Activated B cell treated with CpG ODN at 0.5 μM for 24 hours (primary cell): ENCODE results near the gene SLC1A5. TPM values are rescaled to one million over a fixed set of nuclear protein-coding genes. Genes with fewer than 3 reads are reported as not detected.

Experiments
- ATAC-seq: fragments of 200-7000 bp; cut with Tn5 transposase; one replicate; pipeline ENCODE4 v1.10.0; 2021; ENCODE audit warnings: low read depth, mild to moderate bottlenecking, moderate library complexity
- CTCF ChIA-PET: fragments of 350-600 bp; sonication (Branson Sonifier 250); formaldehyde crosslinking; loops from one replicate; lab custom pipeline; 2021; ENCODE audit warnings: antibody characterized with exemption; lab: Charles Lee
- POLR2A ChIA-PET: fragments of 350-600 bp; sonication (Branson Sonifier 250); formaldehyde crosslinking; loops from one replicate; lab custom pipeline; 2021; ENCODE audit warnings: antibody characterized with exemption; lab: Charles Lee
- DNase-seq: peaks from one replicate; pipeline ENCODE4 v3.0.0; 2022
- H3K27ac Mint-ChIP-seq: one replicate; pipeline ENCODE4 v1.8.0; 2020; ENCODE audit warnings: mixed read lengths
- H3K27me3 Mint-ChIP-seq: one replicate; pipeline ENCODE4 v1.8.0; 2021; ENCODE audit warnings: mixed read lengths
- H3K36me3 Mint-ChIP-seq: one replicate; pipeline ENCODE4 v1.8.0; 2021; ENCODE audit warnings: low read depth, mixed read lengths
- H3K4me1 Mint-ChIP-seq: one replicate; pipeline ENCODE4 v1.8.0; 2021; ENCODE audit warnings: mixed read lengths
- H3K4me3 Mint-ChIP-seq: one replicate; pipeline ENCODE4 v1.8.0; 2020; ENCODE audit warnings: mild to moderate bottlenecking, mixed read lengths
- H3K9me3 Mint-ChIP-seq: one replicate; pipeline ENCODE4 v1.8.0; 2020; ENCODE audit warnings: mixed read lengths
- intact Hi-C: fragments of 100-400 bp; cut with micrococcal nuclease; formaldehyde crosslinking; loops from one replicate; pipeline ENCODE4 v1.15.1; 2024
- total RNA-seq: library from RNA; stranded (reverse); gene quantifications from 2 replicates; pipeline ENCODE4 v1.2.3, GENCODE V29; 2022
- TF ChIP-seq, protein P1 (sequence below): fragments of 200-600 bp; IDR thresholded peaks from one replicate; pipeline ENCODE4 v1.8.0; 2022; ENCODE audit warnings: antibody characterized with exemption, mild to moderate bottlenecking

Gene SLC1A5
- total RNA-seq, 1 donor from 2014 or later, result 77.9 TPM

DNA sequence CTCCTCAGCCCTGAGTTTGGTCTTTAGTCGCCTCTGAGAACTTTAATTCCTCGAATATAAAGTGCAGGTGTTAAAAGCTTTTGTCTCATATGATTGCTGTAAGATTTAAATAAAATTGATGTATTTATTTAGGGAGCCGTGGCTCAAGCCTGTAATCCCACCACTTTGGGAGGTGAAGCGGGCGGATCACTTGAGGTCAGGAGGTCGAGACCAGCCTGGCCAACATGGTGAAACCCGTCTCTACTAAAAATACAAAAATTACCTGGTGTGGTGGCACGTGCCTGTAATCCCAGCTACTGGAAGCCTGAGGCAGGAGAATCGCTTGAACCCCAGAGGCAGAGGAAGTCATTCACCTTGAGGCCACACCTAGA is 559 bp upstream of the SLC1A5 start:
- no peaks in the 10 kb centered on the region for H3K9me3 Mint-ChIP-seq
- POLR2A ChIA-PET, result interaction anchor here (0.5 to 5.8 kb wide), 29 partner anchors 9 to 468 kb away, joined by 3 to 242 read pairs (median 5); partner anchors contain the start of genes AP2S1, ARHGAP35, CALM3 and DACT3
- H3K4me1 Mint-ChIP-seq, result peaks cover 42% of the 10 kb centered on the region
- TF ChIP-seq, protein P1, sequence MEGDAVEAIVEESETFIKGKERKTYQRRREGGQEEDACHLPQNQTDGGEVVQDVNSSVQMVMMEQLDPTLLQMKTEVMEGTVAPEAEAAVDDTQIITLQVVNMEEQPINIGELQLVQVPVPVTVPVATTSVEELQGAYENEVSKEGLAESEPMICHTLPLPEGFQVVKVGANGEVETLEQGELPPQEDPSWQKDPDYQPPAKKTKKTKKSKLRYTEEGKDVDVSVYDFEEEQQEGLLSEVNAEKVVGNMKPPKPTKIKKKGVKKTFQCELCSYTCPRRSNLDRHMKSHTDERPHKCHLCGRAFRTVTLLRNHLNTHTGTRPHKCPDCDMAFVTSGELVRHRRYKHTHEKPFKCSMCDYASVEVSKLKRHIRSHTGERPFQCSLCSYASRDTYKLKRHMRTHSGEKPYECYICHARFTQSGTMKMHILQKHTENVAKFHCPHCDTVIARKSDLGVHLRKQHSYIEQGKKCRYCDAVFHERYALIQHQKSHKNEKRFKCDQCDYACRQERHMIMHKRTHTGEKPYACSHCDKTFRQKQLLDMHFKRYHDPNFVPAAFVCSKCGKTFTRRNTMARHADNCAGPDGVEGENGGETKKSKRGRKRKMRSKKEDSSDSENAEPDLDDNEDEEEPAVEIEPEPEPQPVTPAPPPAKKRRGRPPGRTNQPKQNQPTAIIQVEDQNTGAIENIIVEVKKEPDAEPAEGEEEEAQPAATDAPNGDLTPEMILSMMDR, result no peak
- ATAC-seq, result no peak
- H3K27ac Mint-ChIP-seq, result peak overlapping the region; percentile 95
- CTCF ChIA-PET, result interaction anchor here (0.8 kb wide), 1 partner anchor 84 kb away, joined by 3 read pairs; no protein-coding TSS in a partner anchor
- DNase-seq, result no peak
- peak overlapping the region; percentile 95 for H3K4me3 Mint-ChIP-seq
- intact Hi-C loops, result loop anchor here (1.0 to 10.0 kb wide), 5 partner anchors 32 to 436 kb away; partner anchors contain the start of genes AP2S1, FKRP, STRN4 and ZC3H4
- H3K36me3 Mint-ChIP-seq, result peaks cover 21% of the 10 kb centered on the region
- H3K27me3 Mint-ChIP-seq, result no peaks in the 10 kb centered on the region

DNA sequence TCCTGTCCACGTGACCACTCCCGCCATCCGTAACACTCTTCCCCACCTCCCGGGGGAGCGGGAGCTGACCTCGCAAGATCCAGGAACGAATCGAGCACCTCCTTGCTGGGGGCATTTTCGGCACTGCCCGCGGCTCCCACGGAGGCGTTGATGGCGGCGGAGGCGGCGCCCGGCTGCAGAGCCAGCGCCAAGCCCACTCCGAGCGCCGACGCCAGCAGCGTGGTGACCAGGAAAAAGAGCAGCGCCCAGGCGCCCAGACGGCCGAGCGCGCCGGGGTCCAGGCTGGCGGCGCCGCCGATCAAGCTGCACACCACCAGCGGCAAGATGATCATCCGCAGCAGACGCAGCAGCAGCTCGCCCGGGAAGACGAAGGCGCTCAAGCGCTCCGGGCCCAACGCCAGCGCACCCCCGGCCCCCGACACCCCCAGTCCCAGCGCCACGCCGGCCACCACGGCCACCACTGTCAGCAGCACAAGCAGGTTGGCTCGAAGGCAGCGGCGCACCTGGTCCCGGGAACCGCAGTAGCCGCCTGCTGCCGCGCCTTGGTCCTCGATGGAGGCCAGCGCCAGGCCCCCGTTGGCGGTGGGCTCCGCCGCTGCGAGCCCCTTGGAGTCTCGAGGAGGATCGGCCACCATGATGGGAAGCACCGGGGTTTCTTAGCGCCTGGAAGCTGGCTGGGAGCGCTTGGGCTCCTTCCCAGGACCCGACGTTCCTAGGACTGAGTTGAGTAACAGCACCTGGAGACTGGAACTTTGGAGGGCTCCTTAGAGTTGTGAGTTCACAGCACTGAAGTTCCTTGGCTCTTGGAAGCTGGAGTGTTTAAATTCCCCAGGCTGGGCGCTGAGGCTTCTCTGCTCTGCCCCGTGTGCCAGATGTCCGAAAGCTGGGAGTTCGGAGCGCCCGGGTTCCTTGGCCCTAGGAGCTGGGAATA is 798 bp downstream of the SLC1A5 start:
- CTCF ChIA-PET, result interaction anchor here (0.9 to 3.3 kb wide), 3 partner anchors 21 to 53 kb away, joined by 4 to 11 read pairs (median 5); no protein-coding TSS in a partner anchor
- Mint-ChIP-seq H3K4me1 (peaks cover 53% of the 10 kb centered on the region), H3K9me3 (no peaks in the 10 kb centered on the region), H3K27ac (peak overlapping the region; percentile 95), H3K36me3 (peaks cover 33% of the 10 kb centered on the region), H3K27me3 (no peaks in the 10 kb centered on the region), H3K4me3 (peak overlapping the region; percentile 95)
- ATAC-seq (no peak), DNase-seq (peak; percentile 54)
- TF ChIP-seq, protein P1, result no peak
- intact Hi-C loops, result loop anchor here (1.0 to 10.0 kb wide), 6 partner anchors 34 to 437 kb away; partner anchors contain the start of genes AP2S1, FKRP, PRKD2 and STRN4
- POLR2A ChIA-PET, result interaction anchor here (0.6 to 5.8 kb wide), 29 partner anchors 12 to 469 kb away, joined by 3 to 242 read pairs (median 4); partner anchors contain the start of genes AP2S1, ARHGAP35, CALM3 and DACT3

DNA sequence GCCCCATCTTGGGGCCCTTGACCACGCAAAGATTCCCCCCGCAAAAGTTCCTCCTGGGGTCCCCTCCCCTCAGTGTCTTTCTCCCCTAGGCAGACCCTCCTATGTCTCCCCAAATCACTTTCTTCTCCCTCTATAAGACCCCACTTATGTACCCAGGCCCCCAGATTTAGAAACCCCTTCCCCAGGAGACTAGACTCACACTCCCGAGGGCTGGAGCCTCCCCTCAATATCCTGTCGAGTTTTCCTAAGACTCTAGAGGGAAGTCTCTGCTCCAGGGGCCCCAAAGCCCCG is 1.4 kb downstream of the SLC1A5 start:
- ChIA-PET POLR2A (interaction anchor here (0.6 to 5.8 kb wide), 11 partner anchors 11 to 439 kb away, joined by 3 to 242 read pairs (median 6); partner anchors contain the start of genes AP2S1, CALM3 and TMEM160), CTCF (interaction anchor here (0.9 to 3.3 kb wide), 2 partner anchors 38 to 53 kb away, joined by 4 to 11 read pairs; no protein-coding TSS in a partner anchor)
- ATAC-seq (no peak), DNase-seq (no peak)
- Mint-ChIP-seq H3K27ac (peak overlapping the region; percentile 95), H3K36me3 (peaks cover 40% of the 10 kb centered on the region), H3K4me3 (peak overlapping the region; percentile 95), H3K27me3 (no peaks in the 10 kb centered on the region), H3K9me3 (no peaks in the 10 kb centered on the region), H3K4me1 (peaks cover 52% of the 10 kb centered on the region)
- TF ChIP-seq, protein P1, result no peak
- intact Hi-C loops, result loop anchor here (2.0 to 10.0 kb wide), 4 partner anchors 40 to 438 kb away; partner anchors contain the start of genes FKRP, PRKD2, STRN4 and ZC3H4

DNA sequence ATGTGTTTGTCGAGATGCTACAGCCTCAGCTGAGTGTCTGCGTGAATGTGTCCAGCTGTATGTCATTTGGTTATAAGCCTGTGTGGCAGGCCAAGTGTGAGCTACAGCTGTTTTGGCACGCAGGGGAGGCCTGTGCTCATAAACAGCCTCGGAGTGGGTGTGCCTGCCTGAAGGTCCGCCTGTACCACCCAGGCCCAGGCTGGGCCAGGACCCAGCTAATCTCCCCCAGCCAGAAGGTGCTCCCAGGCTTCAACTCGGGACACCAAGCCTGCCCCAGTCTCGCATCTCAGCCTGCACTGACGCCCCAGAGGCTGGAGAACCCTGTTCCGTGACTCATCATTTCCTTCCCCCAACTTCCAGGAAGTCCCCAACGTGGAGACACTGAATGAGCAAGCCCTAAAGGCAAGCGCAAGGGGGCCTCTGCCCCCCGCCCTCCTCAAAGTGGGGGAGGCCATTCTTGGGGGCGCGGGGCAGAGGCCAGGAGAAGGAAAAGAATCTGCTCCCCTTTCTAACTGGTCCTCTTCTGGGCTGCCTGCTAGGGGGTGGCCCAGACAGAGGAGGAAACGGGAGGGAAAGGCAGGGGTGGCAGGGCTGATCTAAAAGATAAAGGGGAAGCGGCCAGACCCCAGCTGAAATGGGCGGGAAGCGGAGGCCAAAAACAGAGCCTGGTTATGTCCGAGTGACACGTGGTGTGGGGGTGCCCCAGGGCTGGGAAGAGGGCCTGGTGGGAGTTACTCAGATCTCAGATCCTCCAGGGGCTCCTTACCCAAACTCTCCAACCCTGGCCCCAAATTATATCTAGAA is 2.0 kb downstream of the SLC1A5 start:
- DNase-seq (peak; percentile 66), ATAC-seq (peak; percentile 47)
- Mint-ChIP-seq H3K4me1 (peaks cover 46% of the 10 kb centered on the region), H3K36me3 (peaks cover 45% of the 10 kb centered on the region), H3K27me3 (no peaks in the 10 kb centered on the region), H3K27ac (peak overlapping the region; percentile 95), H3K4me3 (peak overlapping the region; percentile 95), H3K9me3 (no peaks in the 10 kb centered on the region)
- TF ChIP-seq, protein P1, result no peak
- POLR2A ChIA-PET, result interaction anchor here (0.5 to 5.8 kb wide), 16 partner anchors 11 to 485 kb away, joined by 3 to 242 read pairs (median 4); partner anchors contain the start of genes AP2S1, CALM3, CCDC9 and PRKD2
- intact Hi-C loops, result loop anchor here (1.0 to 10.0 kb wide), 6 partner anchors 39 to 438 kb away; partner anchors contain the start of genes DACT3, FKRP, PRKD2 and STRN4
- CTCF ChIA-PET, result interaction anchor here (0.6 to 3.3 kb wide), 3 partner anchors 11 to 54 kb away, joined by 3 to 11 read pairs (median 6); no protein-coding TSS in a partner anchor
